GM20431 (cell line): ENCODE results near the gene TCAIM.
"Not testable (repeated sequence)": the region's sequence is repeated elsewhere in the genome, so short reads cannot be mapped to it uniquely, and the experiment has no call there.

Experiments
- in situ Hi-C: fragments of 300-500 bp; cut with MseI, MboI; formaldehyde crosslinking; loops from one replicate; pipeline ENCODE4 v1.15.0; 2020; ENCODE audit warnings: low sequenced_read_pairs; ENCODE audit not compliant: unreplicated experiment

TCAIM gene

DNA sequence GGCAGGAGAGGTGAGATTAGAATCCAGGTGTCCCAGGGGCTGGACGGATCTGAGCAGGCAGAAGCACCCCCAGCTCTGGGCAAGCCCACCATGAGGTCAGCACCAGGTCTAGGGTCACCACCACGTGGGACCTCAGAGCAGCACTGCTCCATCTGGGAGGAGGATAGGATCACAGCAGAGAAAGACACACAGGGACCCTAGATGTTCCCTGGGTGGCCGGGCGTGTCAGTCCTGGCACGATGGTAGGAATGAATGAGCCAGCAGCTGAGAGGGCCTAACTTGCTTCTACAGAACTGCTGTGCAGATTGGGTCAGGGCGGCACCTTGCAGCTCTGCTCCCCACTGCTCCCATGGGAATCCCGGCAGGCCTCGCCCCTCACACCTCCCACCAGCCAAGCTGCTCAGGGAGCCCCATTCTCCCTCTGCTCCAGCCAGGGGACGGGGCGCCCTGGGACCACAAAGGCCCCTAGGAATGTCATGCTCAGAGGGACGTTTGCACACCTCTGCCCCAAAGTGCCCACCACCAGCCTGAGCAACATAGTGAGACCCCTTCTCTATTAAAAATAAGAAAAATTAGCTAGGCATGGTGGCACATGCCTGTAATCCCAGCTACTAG lies 72.6 kb downstream of the TCAIM start:
- in situ Hi-C loops: no loop called here

DNA sequence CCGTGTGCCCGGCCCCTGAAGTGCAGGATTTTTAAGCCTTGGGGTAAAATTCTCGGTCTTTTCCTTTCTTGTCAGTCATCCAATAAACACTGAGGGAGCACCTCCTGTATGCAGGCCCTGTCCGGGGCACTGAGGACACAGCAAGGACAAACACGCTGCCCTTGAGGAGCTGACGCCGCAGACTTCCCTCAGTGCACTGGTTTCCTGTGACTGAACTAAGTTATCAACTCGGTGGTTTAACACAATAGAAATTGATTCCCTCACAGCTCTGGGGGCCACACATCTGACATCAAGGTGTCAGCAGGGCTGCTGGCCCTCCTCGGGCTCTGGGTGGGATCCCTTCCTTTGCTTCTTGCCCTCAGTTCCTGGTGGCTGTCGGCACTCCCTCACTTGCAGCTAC lies 73.8 kb downstream of the TCAIM start:
- in situ Hi-C loops: no loop called here

GRCh38 chr3:44414517-44415090 lies 76.0 kb downstream of the TCAIM start:
- in situ Hi-C loops: no loop called here

DNA sequence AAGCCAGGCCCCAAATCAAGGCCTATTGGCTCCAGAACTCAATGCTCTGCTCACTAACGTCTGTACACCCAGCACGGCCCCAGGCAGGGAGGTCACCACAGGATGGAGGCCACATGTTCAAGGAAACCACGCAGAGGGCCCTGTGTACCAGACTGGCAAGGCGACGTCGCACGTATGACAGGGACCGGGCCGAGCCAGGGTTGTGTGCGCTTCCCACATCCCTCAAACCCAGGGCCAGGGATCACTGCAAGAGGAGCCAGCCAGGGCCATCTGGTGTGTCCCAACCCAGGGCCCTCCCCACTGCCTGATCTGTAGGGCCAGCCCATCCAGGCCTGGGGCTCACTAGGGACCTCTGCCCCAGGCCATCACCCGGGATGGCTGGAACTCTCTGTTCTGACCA lies 76.9 kb downstream of the TCAIM start:
- in situ Hi-C loops: no loop called here

- in situ Hi-C loops: no loop called here
Measured at GRCh38 chr3:44416031-44417030, 77.8 kb downstream of the TCAIM start.

- in situ Hi-C loops: not testable (repeated sequence)
Measured at GRCh38 chr3:44418118-44418517, 79.6 kb downstream of the TCAIM start.

GRCh38 chr3:44418549-44418948 lies 80.0 kb downstream of the TCAIM start:
- in situ Hi-C loops: no loop called here

DNA sequence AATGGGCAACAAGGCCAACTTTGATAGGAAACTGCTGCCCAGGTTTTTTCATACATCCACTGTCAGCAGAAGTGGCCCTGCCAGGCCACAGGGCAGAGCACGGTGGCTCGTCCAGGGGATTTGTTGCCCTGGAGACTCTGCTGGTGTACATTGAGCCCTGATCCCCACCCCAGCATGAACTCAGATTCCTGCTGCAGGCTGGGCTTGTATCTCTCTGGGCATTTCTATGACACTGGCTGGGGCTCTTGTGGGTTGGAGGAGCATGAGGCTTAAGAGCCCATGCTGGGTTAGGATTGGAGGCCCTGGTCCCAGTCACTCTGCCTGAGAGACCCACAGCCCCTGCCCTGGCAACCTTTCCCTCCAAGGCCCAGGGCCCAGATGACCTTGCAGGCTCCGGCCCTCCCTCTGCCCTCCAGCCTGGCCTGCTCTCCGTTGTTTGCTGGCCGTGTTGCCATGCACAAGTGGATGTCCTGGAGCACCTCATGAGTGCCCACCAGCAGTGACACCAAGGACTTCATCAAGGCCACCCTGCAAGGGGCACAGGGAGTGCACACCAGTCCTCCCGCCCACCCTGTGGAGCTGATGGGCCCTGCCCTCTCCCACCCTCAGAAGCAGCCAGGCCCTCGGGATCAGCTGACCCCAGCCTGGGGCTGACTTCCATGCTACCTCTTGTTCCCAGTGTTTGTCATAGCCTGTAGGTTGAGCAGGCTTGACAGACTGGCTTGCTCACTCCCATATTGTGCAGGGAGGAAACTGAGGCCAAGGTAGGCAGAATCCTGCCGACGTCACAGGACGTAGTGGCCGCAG lies 80.8 kb downstream of the TCAIM start:
- in situ Hi-C loops: no loop called here

- in situ Hi-C loops: no loop called here
Measured at GRCh38 chr3:44419923-44420650, 81.5 kb downstream of the TCAIM start.

- in situ Hi-C loops: no loop called here
Measured at GRCh38 chr3:44420676-44421075, 82.1 kb downstream of the TCAIM start.

GRCh38 chr3:44421280-44421679 lies 82.7 kb downstream of the TCAIM start:
- in situ Hi-C loops: no loop called here

GRCh38 chr3:44424758-44425157 lies 86.2 kb downstream of the TCAIM start:
- in situ Hi-C loops: no loop called here

DNA sequence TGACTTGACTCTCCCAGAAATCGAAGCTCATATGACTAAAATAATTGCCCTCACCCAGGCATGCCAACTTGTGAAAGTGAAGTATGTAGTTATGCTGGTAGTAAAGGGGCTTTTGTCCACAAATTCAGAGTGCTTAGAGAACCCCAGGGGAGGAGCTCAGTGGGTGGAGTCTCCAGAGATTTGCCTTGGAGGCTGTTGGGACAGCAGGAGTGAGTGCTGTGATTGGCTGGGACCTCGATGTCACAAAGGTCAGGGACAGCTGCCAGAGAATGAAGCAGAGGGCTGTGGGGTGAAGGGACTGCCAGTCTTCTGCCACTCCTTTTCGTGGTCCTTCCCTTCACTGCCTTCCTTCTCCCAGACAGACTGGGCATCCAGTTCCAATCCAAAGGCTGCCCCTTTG lies 89.1 kb downstream of the TCAIM start:
- in situ Hi-C loops: no loop called here

DNA sequence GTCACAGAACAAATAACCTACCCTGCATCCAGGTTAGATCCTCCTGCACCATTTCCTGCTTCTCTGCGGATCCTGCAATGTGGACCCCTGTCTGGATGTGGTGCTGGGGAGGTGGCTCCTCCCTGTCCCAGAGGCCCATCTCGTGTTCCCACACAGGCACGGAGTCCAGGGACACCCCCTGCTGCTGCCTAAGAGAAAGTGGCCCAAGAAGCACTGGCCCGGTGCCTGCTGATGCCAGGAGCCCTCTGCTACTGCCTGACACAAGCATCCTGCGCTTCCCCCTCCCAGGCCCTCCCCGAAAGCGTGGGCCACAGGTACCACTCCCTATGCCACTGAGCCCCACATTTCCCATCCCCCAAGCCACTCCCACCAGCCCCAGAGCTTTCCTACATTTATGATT lies 90.3 kb downstream of the TCAIM start:
- in situ Hi-C loops: no loop called here

DNA sequence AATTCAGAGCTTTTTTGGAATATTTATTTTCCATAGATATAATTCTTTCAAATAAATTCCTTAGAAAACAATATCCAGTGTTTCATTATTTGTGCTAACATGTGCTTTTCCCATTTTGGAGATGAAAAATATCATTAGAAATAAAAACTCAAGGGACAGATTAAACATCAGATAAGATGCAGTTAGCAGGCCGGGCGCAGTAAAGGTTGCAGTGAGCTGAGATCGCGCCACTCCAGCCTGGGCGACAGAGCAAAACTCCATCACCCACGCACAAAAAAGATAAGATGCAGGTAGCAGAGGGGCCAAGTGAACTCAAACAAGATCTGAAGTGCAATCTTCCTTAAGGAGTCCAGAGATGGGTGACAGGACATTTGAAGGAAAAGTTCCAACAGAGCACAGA lies 90.9 kb downstream of the TCAIM start:
- in situ Hi-C loops: no loop called here

- in situ Hi-C loops: no loop called here
Measured at GRCh38 chr3:44430466-44430865, 91.9 kb downstream of the TCAIM start.

GRCh38 chr3:44434834-44435510 lies 96.4 kb downstream of the TCAIM start:
- in situ Hi-C loops: no loop called here

DNA sequence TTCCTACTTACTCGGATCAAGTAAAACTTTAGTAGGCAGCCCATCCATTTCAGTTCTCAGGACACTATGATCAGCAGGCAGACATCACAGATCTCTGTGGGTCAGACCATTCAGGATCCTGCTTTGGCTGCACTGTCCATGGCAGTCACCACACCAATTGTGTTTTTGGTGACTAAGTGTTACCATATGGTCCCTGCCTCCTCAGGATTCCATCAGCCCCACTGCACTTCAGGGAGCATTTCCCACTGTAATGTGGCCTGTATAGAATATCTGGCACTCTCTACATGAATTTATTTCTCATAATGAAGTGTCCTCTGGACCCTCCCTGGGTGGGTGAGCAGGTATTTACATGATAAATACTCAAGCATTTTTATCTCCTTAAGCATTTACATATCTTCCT lies 97.6 kb downstream of the TCAIM start:
- in situ Hi-C loops: no loop called here

- in situ Hi-C loops: no loop called here
Measured at GRCh38 chr3:44437800-44438199, 99.2 kb downstream of the TCAIM start.
